COR-L47 (cell line): ENCODE measurements around the gene RBKS.
A peak's percentile ranks its signal among the peaks of the same experiment; 100 is the strongest.
"Not testable (repeated sequence)": the region's sequence is repeated elsewhere in the genome, so short reads cannot be mapped to it uniquely, and the experiment has no call there.

Source experiments
- DNase-seq: peaks from one replicate; lab custom pipeline; 2025; lab: John Stamatoyannopoulos, UW

The RBKS gene

DNA sequence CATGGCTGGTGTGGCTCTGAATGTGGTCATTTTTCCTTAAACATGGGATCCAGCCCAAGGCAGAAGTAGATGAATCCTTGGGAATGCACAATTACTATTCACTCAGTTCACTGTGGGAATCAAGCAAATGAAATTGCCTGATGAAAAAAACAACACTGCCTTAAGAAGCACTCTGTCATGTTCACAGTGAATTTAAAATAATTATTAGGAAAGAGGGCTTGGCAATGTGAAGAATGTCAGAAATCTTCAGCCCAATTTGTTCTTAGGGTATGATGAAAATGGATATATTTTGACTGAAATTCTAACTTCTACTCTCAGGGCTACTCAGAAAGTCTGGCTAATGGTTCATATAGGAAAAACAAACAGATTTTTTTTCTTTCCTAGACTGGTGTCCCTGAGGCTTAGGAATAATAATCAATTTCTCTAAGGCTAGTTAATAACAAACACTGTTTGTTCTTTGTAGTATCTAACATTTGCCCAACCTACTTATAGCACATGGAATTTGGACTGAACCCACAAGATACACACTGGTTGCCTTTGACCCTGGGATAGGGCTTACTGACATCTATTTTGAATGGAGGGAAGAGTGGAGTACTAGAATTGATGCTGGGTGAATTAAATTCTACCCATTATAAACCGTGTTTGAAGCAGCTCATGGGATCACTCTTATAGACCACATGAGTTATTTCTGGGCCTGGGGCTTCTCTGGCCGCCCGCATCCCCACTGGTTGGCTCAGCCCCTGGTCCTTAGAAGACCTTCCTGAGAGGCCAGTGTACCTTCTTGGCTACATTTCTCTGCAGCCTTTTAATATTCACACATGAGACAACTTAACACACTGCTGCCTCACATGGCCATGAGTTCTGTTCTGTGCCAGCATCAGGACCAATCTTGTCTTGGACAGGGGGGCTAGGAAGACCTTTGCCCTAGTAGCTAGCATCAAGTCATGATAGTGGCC, 127.0 kb downstream of the RBKS start:
- no peak for DNase-seq

DNA sequence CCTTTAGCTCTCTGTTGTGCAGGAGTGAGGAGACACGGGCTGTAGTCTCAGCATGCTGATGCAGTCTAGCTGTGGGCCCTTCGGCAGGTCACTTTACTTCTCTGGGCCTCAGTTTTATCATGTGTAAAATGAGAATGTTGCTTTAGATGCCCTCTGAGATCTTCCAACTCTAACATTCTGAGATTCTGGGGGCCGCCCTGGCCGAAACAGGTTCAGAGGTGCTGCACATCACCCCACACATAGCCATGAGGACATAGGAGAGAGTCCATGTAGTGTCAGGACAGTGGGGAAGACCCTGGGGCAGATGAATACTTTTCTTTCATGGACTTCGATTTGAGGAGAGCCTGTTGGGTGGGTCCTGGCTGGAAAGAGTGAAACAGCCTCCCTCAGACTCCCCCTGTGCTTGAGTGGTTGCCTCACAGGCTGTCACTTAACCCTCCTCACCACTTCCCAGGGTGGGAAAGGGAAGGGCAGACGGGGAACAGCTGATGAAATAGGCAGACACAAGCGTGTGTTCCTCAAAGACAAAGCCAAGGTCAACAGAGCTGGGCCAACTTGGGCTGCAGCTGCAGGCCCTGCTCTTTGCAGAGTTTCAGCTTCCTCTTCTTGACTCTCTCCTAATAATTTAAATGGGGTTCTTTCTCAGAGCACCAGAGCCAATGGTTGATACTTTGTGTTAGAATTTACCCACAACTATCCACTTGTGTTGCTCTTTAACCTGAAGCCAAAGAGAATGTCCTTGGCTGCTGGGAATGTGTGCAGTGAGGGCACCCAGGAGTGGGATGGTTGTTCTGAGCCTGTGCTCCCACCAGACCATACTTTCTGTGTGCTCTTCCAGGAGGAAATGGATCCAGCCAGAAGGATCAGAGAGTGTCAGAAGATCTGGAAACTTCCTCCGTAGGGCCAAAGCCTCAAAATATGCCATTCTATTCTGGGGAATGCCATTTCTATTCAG, 133.4 kb downstream of the RBKS start:
- no peak for DNase-seq

DNA sequence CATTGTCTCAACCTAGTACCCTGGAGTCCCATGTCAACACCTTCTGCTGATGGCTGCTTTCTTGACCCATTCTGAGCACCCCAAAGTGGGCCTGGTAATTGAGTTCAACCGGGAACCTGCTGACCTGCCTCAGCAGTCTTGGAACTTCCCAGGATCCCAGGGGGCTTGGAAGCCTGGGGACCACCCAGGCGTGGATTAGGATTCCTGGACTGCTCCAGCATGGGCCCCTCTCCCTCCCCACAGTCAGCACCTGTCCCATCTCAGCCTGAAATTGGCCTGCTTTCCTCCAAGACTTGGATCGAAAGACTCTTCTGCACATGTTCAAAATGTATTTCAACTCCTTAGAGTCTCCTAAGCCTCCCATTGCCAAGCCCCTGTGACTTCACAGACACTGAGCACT, 134.1 kb downstream of the RBKS start:
- DNase-seq = no peak

DNA sequence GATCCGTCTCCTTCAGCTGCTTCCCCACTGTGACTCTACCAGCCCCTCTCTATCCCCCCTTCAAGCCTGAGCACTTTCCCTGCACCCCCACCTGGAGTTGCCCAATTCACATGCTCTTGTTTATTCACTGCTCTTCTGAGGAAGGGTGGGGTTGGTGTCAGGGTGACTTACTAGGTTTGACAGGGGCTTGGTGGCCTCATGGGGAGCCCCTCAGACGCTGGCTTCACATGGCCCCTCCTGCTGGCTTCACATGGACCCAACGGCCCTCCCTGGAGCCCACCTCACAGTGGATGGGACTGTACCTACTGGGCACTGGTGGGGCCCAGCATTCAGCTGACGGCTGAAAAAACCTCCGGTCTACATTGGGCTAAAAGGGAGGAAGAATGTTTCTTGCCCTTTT, 135.4 kb downstream of the RBKS start:
- DNase-seq = no peak

DNA sequence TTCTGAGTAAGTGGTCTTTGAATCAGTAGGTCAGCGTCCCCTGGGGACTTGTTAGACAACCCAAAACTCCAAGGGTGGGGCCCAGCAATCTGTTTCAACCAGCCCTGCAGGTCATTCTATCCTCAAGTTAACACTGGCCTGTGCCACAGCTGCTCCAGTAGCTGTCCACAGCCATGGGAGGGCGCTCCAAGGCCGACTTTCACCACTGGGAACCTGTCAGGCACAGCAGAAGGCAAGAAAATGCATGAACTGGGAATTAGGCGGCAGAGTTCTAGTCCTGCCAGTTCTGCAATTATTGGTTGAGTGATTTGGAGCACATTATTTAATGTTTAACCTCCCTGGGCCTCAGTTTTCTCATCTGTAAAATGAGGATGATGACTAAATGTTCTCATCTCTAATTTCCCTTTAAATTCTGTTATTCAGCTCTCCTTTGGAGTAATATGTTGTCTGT, 136.0 kb downstream of the RBKS start:
- DNase-seq = peak; percentile 66

DNA sequence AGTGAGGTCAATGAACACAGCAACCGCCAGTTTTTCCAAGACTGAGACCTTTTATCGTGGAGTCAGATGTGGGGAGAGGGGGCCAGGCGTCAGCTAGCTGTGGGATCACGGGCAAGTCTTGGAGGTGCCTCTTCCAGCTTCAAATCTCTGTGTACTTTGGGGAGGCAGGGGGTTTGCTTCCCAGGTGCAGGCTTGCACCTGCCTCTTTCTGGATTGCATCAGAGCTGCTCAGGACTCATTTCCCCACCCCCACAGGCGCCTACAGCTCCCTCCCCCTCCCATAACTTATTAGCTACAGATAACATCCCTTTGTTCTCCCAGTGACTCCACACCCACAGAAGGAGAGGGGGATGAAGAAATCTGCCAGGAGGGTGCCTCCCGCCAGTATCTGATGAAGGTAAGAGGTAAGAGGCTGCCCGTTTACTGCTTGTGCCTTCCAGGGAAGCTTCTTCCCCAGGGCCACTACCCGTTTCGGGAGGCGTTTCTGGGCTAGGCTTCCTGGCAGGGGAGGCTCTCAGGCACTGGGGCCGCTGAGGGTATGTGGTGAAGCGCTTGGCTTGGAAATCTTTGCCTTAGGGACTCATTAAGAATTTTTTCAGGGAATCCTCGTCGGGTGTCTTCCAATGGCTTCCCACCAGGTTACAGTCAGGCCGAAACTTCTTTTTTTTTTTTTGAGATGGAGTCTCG, 137.5 kb downstream of the RBKS start:
- peak; percentile 84 for DNase-seq

DNA sequence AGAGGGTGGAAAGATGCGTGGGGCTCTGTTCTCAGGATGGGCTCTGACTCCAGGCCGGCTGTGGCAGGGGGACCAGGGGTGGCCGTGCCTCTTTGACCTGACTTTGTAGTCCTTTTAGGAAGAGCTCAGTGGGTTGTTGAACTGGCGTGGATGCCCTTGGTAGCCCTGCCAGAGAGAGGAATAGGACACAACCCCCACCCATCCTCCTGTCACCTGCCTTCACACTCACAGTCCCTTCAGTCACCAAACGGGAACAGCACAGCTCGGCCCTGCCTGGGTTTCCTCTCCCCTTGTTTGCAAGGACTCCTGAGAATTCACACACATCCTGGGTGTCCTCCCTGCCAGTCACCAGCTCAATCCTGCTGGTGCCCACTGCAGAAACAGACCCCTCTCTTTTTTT, 138.8 kb downstream of the RBKS start:
- DNase-seq = no peak

DNA sequence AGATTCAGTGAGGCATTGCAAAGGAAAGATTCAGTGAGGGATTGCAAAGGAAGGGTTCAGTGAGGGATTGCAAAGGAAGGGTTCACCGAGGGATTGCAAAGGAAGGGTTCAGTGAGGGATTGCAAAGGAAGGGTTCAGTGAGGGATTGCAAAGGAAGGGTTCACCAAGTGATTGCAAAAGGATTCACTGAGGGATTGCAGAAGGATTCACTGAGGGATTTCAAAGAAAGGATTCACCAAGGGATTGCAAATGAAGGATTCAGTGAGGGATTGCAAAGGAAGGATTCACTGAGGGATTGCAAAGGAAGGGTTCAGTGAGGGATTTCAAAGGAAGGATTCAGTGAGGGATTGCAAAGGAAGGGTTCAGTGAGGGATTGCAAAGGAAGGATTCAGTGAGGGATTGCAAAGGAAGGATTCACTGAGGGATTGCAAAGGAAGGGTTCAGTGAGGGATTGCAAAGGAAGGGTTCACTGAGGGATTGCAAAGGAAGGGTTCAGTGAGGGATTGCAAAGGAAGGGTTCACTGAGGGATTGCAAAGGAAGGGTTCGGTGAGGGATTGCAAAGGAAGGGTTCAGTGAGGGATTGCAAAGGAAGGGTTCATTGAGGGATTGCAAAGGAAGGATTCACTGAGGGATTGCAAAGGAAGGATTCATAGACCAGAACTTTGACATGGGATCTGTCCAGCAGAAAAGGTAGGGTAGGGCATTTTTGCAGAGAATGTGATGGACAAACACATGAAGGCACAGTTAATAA, 141.2 kb downstream of the RBKS start:
- DNase-seq = not testable (repeated sequence)

DNA sequence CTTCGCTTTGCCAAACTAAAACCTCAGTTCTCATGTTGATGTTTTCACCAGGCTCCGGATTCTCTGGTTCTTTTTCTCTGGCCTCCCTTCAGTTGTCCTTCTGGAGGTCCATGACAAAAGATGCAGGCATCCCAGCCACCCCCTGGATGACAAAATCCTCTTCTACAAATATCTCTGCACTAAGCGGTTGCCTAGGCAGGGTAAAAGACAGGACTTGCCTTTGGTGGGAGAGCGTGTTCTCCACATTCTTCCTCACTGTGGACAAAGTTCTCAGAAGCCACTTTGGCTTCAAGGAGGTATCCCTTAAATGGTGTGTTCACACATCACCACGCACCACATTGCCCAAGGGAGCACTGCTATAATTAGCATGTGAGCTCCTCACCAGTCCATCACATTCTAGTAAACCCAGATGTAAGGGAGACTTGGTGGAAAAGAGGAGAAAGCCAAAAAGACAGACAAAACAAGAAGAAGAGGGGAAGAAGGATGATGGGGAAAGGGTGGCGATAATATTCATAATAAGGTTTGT, 142.3 kb downstream of the RBKS start:
- DNase-seq = no peak

DNA sequence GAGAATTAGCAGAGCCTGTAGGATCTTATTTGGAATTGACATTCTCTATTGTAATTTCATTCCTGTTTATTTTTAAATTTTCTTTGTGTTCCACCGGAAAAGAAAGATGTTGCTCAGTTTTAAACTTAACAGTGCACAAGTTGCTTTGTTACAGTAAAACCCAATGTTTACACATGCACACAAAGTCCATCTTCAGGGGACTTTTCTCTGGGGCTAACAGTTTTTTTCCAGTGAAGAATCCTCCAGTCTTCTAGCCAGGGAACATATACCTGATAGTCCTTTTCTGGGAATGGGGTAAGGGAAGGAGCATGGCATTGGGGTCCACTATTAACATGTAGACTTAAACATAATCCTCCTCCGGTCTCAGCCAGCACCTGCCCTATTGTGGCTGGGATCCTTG, 143.9 kb downstream of the RBKS start:
- no peak for DNase-seq

DNA sequence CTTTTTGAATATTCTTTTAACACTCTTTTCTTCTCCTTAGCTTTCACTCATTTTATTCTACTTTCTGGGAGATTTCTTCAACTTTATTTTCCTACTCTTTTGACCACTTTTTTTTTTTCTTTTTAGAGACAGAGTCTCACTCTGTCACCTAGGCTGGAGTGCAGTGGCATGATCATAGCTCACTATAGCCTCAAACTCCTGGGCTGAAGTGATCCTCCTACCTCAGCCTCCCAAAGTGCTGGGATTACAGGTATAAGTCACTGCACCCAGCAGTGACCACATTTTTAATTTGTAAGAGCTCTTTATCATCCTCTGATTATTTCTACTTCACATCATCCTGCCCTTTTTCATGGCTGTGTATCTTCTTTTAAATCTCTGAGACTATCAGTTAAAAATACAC, 144.7 kb downstream of the RBKS start:
- not testable (repeated sequence) for DNase-seq

DNA sequence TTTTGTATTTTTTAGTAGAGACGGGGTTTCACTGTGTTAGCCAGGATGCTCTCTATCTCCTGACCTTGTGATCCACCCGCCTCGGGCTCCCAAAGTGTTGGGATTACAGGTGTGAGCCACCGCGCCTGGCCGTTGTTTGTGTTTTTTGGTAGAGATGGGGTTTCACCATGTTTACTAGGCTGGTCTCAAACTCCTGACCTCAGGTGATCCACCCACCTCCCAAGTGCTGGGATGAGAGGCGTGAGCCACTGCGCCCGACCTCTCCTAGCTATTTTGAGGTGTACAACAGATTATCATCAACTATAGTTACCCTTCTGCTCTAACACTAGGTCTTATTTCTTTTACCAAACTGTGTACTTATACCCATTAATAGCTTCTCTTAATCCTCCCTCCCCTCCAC, 147.6 kb downstream of the RBKS start:
- DNase-seq = no peak

DNA sequence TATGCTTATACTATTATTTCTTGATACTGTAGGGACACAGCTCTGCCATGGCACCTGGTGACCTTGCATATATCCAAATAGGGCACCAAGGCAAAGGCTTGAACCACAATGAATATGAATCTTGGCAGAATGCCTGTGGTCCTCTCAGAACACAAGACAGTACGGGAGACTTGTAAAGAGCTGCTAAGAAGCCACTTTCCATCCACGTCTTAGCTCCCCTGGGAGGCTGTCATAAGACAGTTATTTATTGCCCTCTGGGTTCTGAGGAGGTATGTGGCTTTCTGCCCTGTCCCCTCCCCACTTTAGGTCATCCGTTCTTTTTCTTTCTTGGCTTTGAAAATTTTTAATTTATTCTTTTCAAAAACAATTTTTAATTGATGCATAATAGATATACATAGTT, 148.5 kb downstream of the RBKS start:
- no peak for DNase-seq

DNA sequence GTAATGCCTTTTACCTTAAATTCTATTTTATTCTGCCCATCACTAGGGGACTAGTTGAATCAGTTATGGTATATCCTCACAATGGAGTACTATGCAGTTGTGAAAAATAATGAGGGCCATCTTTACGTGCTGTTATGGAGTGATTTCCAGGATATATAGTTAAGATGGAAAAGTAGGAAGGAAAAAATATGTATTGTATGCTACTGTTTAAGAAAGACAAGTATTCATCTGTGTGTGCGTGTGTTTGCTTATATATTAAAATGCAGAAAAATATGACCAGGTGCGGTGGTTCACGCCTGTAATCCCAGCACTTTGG, 151.2 kb downstream of the RBKS start:
- no peak for DNase-seq

DNA sequence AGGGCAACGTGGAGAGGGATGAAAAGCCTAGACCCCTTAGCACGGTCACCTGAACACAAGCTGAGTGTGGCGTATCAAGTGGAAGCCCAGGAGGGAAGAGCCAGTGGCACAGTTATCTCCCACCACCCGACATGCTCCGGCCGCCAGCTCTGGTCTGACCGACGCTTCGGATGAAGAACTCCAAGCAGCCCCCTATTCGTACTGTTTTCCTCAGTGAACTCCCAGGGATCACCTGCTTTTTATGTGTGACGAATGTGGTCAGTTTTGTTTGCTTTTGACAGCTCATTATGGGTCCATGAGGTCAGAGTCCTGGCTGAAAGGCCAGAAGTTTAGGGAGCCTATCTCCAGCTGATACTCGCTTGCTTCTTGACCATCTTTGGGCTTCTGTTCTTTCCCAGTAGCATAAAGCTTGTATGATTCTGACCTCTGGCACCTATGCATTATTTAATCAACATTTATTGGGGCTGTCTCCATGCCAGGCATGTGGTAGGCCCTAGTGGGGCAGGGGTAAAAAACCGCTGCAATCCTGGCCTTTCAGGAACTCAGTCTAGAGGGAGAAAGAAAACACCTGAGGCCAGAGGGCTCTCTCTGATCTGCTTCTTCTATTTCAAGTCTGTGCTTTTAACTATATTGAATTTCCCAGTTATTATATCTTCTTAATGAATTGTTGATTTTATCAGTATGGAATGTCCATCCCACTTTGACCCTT, 151.7 kb downstream of the RBKS start:
- DNase-seq = no peak

DNA sequence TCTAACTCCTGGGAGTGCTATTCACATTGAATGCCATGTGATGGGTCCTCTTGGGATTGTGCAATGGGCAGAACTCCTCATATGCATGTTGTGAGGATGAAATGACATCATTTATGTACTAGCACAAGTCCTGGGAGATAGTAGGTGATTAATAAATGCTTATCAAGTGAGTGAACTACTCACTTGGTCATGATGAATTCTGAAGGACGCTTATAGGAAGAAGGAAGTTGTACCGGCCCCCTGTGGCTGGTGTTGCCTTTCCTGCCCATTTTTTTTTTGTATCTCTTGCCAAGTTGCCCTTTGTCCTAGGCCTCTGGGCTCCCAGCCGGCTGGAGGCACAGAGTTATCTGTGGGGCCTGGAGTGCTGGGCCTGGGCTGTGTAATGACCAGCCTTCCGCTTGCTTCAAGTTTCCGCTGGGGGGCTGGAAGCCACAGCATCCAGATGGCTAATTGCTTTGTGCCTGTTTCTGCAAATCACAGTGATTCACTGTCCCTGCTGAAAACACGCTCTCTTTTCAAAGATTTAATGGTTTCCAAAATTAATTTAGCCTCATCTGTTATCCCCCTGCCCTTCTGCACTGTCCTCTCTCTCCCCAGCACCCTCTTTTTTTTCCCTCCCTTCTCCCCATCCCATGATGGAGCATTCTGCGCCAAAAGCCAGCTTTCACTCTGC, 152.4 kb downstream of the RBKS start:
- DNase-seq = no peak

DNA sequence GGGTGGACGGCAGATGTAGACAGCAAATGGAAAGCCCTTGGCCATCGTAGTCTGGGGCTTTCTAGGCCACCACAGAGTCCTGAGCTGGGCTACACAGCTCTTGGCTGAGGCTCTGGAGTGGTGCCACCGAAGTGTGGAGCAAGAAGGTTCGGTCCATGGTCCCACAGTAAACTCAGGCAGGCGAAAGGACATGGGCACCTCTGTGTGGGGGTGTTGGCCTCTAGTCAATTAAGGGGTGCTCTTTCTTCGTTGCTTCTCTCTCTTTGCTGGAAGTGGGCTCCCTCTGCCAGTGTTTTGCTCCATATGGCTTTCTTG, 153.3 kb downstream of the RBKS start:
- no peak for DNase-seq

DNA sequence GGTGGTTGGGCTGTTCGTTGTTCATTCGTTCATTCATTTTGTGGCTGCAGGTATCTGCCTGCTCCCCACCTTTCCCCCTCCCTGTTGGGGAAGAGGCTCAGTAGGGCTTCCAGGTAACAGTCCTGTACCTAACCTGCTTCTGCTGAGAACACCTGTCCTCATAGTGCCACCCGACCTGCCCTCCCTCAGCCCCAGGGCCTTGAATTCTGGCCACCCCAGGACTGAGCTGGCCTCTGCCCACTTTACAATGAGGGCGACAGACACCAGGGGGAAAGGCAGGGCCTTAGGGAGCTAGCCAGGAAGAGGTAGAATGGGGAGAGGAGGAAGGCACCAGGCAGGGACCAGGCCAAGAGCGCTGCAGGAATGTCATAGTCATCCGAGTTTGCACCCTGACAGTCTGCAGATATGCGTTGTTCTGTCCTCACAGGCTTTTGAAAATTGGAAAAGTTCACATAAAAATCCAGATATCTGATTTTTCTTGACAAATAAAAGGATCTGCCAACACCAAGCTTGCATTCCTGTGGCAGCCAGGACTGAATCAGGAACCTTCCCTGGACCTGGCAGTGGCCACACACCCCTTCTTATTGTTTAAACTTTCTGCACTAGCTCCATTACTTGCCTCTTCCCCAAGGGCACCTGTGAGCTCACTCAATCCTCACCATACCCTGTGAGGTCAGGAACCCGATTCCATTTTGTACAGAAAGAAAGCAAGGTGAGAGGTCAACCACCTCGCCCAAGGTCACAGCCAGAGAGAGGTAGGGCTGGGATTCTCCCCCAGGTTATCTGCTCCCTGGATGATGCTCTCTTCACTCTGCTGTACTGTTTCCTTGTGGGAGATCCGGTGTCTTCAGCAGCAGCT, 153.9 kb downstream of the RBKS start:
- no peak for DNase-seq

DNA sequence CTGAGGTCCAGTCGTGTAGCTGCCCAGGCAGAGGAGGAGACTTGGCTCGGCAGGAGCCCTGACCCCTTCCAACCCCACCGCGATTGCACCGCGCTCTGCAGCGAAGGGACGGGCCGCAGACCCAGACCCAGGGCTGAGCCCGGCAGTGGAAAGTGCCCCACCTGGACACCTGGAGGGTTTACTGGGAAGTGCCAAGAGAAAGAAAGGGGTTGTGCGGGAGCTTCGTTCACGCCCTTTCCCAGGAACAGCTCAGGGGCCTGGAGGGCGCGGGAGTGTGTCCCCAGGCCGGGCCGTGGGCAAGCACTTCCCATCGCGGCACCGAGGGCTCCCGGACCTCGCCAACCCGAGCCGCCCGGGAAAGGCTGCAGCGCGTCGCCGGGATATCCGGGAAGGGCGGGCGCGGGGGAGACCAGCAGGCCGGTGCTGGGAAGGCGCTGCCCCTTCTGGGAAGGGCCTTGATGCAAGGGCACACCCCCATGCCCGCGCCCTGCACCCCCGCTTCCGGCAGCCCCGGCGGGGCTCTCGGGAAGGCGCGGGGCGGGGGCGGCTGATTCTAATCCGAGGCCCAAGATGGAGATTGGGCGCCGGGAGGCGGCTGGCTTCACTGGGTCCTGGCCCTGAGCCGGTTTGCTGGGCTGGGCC, 154.8 kb downstream of the RBKS start:
- DNase-seq = no peak
